Measurements from ENCODE around the gene CRLF2. TPM values are rescaled to one million over a fixed set of nuclear protein-coding genes. Genes with fewer than 3 reads are reported as not detected.

CRLF2 gene
- total and polyA plus RNA-seq, 10 of the 15 experiments (the other 5 are each of a cell fraction or from before 2014, with no cell fraction given): 2.7 to 7.2 (median 4.5) TPM

GRCh38 chrX:1169189-1169588, 43.3 kb downstream of the CRLF2 start (continued):
- TF ChIP-seq IRF5 (IDR thresholded peaks at IDR 0.05; ENCODE audit: borderline replicate concordance) (no peak), SMC3 (IDR thresholded peaks at IDR 0.05; ENCODE audit: borderline replicate concordance, low read length) (no peak), HCFC1 (IDR thresholded peaks at IDR 0.05; ENCODE audit: low read length) (no peak)

- TF ChIP-seq RAD21 (IDR thresholded peaks at IDR 0.05; ENCODE audit: insufficient read depth, low read depth, low read length): no peak
- TF ChIP-seq SUZ12 (IDR thresholded peaks at IDR 0.05; ENCODE audit: unreplicated experiment): no peak
- TF ChIP-seq ESRRA (IDR thresholded peaks at IDR 0.05; ENCODE audit: low read length): no peak
- TF ChIP-seq TARDBP (IDR thresholded peaks at IDR 0.05; ENCODE audit: borderline replicate concordance): no peak
- TF ChIP-seq POLR2A (IDR thresholded peaks at IDR 0.05; ENCODE audit: low read depth, low read length): no peak
- TF ChIP-seq HCFC1 (IDR thresholded peaks at IDR 0.05; ENCODE audit: low read length): no peak
- TF ChIP-seq KLF5 (IDR thresholded peaks at IDR 0.05; ENCODE audit: partially characterized antibody): no peak
- no peak for TF ChIP-seq HSF1 (IDR thresholded peaks at IDR 0.05; ENCODE audit: low read depth, low read length)
- no peak for TF ChIP-seq SREBF2 (IDR thresholded peaks at IDR 0.05; ENCODE audit: low read length)
- no peak for TF ChIP-seq POLR2AphosphoS2 (IDR thresholded peaks at IDR 0.05; ENCODE audit: low read depth, low read length)
- TF ChIP-seq CHD2 (IDR thresholded peaks at IDR 0.05; ENCODE audit: borderline replicate concordance, low read depth, low read length): no peak
- Histone ChIP-seq H3K9ac (ENCODE audit: control insufficient read depth, insufficient read depth, low read length) (no peak overlapping the region), H3K4me3 (no peak overlapping the region), H3K27me3 (replicated peaks in 1 of 2; ENCODE audit: control insufficient read depth in 2 of 2, insufficient read depth in 2 of 2, low read length in 1 of 2) (no peaks in the 10 kb centered on the region), H2AFZ (ENCODE audit: control insufficient read depth, low read depth, low read length) (no peak overlapping the region), H3K4me1 (ENCODE audit: control insufficient read depth, insufficient read depth, low read length) (no peaks in the 10 kb centered on the region), H3K27ac (ENCODE audit: control insufficient read depth, insufficient read depth) (no peak overlapping the region), H4K20me1 (ENCODE audit: control insufficient read depth, insufficient read depth) (no peaks in the 10 kb centered on the region), H3K36me3 (ENCODE audit: control insufficient read depth in 2 of 2, insufficient read depth in 2 of 2, low read length in 1 of 2) (no peaks in the 10 kb centered on the region), H3K79me2 (ENCODE audit: control insufficient read depth, insufficient read depth, low read length) (no peaks in the 10 kb centered on the region), H3K9me3 (replicated peaks; ENCODE audit: control insufficient read depth, insufficient read depth, low read length) (no peaks in the 10 kb centered on the region), H3K4me2 (ENCODE audit: control insufficient read depth, insufficient read depth) (no peak overlapping the region)
- ChIA-PET RAD21 (ENCODE audit: unreplicated experiment) (no interaction called here), SMC1A (ENCODE audit: uncharacterized antibody, unreplicated experiment) (no interaction called here), POLR2A (no interaction called here), CTCF (no interaction called here)
- 50% methylated on average over 3 of the region's 3 CpGs for WGBS (ENCODE audit: insufficient coverage, insufficient replicate concordance, low lambda C conversion rate, missing lambda C conversion rate)
- in situ Hi-C loops (cut with MboI): no loop called here
- ATAC-seq (no peak), FAIRE-seq (no peak), DNase-seq (ENCODE audit: low read depth, low spot score) (no peak)
- no TSS peak for BruUV-seq (replicated peaks)
- intact Hi-C loops (cut with micrococcal nuclease; ENCODE audit: unreplicated experiment): no loop called here
These were observed 44.4 kb downstream of the CRLF2 start for GRCh38 chrX:1167918-1168481.

Measured in GM12878 (cell line).